GM12892 (cell line): ENCODE measurements around the gene USP17L26.
"Not testable (repeated sequence)": the region's sequence is repeated elsewhere in the genome, so short reads cannot be mapped to it uniquely, and the experiment has no call there.

Experiments used
- POLR2AphosphoS5 ChIP-seq: IDR thresholded peaks from 2 replicates; pipeline ENCODE4 v1.6.1; 2011; ENCODE audit warnings: low read depth, low read length, control low read depth
- TAF1 ChIP-seq: IDR thresholded peaks from 2 replicates; pipeline ENCODE4 v1.6.1; 2011; ENCODE audit warnings: low read depth, mild to moderate bottlenecking, control low read depth, low read length, borderline replicate concordance

DNA sequence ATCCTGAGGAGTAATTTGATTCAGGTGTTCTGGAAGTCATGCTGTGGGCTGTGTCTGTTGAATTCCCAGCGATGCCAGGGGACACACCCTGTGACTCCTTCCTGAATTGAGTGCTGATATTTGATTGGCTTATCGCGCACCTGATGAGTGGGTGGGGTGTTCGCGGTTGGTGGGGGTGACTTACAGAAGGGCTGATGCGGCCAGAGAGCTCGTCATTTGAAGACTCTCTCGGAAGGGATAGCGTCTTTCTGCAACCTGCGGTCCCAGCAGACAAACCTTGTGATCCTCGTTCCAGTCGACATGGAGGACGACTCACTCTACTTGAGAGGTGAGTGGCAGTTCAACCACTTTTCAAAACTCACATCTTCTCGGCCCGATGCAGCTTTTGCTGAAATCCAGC, 9.4 kb downstream of the USP17L26 start, which contains the start of gene USP17L27:
- not testable (repeated sequence) for TF ChIP-seq TAF1, POLR2AphosphoS5
